ENCODE data around the gene THAP2. TPM values are rescaled to one million over a fixed set of nuclear protein-coding genes. Genes with fewer than 3 reads are reported as not detected.

Gene THAP2
- polyA plus RNA-seq, 2 of the 4 experiments (the other 2 are of a cell fraction), result 3.6 to 8.5 TPM

DNA sequence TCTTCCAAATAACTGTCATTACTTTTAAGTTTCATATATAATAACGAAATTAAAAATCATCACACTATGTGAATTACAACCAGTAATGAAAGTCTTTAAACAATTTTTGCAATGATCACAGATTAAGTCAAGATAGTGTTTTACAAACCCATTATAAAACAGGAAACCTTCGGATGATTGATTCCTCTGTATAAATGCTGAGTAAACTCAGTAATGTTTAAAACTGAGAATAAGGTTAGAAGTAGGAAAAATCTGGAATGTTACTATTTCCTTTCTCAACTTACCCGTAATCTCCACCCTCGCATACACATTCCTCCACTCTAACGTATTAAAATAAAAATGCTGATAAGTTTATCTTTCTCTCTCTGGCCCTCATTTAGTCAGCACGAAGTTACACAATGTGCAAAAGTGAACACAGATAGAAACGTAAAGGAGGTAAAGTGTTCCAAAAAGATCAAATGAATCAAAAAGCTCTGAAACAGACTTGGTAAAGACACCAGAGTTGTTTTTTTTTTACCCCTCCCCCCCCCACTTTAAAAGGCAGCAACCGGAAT lies 2.0 kb upstream of the THAP2 start:
- ATAC-seq (no peak), FAIRE-seq (no peak), DNase-seq (ENCODE audit: low read depth in 1 of 2, low spot score in 1 of 2) (no peak)
- CTCF ChIA-PET, result interaction anchor here (2.5 to 2.9 kb wide), 2 partner anchors 24 to 85 kb away, joined by 9 to 23 read pairs; partner anchors contain the start of gene TMEM19
- H3K4me1 ChIP-seq, result peaks cover 18% of the 10 kb centered on the region; the same call in 2 of the 3 replicates
- peak overlapping the region; percentile 69 for H3K4me3 ChIP-seq
- H3K9me3 ChIP-seq, result no peaks in the 10 kb centered on the region
- TF ChIP-seq GATA3 (IDR thresholded peaks at IDR 0.05; ENCODE audit: borderline replicate concordance), result no peak
- TF ChIP-seq ZFP36 (IDR thresholded peaks at IDR 0.05; ENCODE audit: borderline replicate concordance, partially characterized antibody), result no peak
- no peak for TF ChIP-seq MAFK (IDR thresholded peaks at IDR 0.05; ENCODE audit: partially characterized antibody)
- TF ChIP-seq, protein P1, sequence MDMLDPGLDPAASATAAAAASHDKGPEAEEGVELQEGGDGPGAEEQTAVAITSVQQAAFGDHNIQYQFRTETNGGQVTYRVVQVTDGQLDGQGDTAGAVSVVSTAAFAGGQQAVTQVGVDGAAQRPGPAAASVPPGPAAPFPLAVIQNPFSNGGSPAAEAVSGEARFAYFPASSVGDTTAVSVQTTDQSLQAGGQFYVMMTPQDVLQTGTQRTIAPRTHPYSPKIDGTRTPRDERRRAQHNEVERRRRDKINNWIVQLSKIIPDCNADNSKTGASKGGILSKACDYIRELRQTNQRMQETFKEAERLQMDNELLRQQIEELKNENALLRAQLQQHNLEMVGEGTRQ (IDR thresholded peaks at IDR 0.05), result no peak
- 15% methylated on average over 8 of the region's 8 CpGs for WGBS (ENCODE audit: missing lambda C conversion rate)
- POLR2A ChIA-PET, result interaction anchor here (2.6 to 2.8 kb wide), 2 partner anchors 23 to 93 kb away, joined by 14 to 87 read pairs; partner anchors contain the start of genes RAB21 and TMEM19
- H3K4me2 ChIP-seq, result peak overlapping the region; percentile 92
- peak overlapping the region; percentile 49 to 84; a peak in 3 of 6 replicates for H3K27ac ChIP-seq

DNA sequence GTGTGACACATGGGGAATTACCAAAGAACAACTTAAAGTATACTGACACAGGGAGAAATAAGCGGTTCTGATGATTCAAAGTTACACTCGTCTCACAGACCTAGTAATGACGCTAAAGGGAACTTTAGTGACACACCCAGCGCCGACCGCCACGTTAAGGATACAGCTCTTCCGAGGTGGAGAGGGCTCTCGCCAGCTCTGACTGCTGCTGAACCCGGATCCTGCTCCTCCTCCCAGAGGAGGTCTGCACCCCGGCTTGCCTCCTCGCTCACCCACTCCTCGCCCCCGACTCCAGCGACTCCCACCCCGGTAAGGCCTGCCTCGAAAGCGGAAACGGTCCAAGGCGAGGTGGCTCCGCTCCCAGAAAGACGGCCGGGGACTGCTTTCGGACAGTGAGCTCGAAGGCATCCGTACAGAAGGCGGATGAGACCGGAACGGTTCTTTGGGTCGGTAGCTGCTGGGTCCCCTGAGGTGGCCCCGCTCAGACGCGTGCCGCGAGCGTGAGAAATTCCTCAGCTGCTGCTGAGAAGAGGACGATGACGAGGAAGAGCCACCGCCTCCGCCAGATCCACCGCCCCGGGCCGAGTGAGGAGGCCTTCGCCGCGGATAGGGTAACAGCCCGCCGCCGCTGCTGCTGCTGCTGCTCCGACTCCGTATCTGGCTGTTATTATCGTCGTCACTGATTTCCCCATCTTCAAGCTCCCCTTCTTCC lies 1.1 kb upstream of the THAP2 start:
- H3K4me2 ChIP-seq, result peak overlapping the region; percentile 92
- H3K4me3 ChIP-seq, result peak overlapping the region; percentile 69
- CTCF ChIA-PET, result interaction anchor here (1.0 to 2.9 kb wide), 10 partner anchors 16 to 247 kb away, joined by 3 to 23 read pairs (median 4); partner anchors contain the start of genes RAB21 and TMEM19
- peaks cover 18% of the 10 kb centered on the region; the same call in 2 of the 3 replicates for H3K4me1 ChIP-seq
- POLR2A ChIA-PET, result interaction anchor here (0.8 to 2.8 kb wide), 9 partner anchors 8 to 92 kb away, joined by 3 to 87 read pairs (median 10); partner anchors contain the start of genes RAB21 and TMEM19
- TF ChIP-seq, protein P2, sequence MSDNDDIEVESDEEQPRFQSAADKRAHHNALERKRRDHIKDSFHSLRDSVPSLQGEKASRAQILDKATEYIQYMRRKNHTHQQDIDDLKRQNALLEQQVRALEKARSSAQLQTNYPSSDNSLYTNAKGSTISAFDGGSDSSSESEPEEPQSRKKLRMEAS (IDR thresholded peaks at IDR 0.05), result peak; percentile 22; the same call in 1 of the 2 replicates
- TF ChIP-seq, protein P1 (IDR thresholded peaks at IDR 0.05), result no peak
- H3K9me3 ChIP-seq, result no peaks in the 10 kb centered on the region
- WGBS (ENCODE audit: missing lambda C conversion rate), result 1% methylated on average over 25 of the region's 53 CpGs
- FAIRE-seq (no peak), DNase-seq (ENCODE audit: low read depth in 1 of 2, low spot score in 1 of 2) (peak; percentile 43 to 58), ATAC-seq (peak; percentile 51 to 55)
- H3K27ac ChIP-seq, result peak overlapping the region; percentile 84 to 92

DNA sequence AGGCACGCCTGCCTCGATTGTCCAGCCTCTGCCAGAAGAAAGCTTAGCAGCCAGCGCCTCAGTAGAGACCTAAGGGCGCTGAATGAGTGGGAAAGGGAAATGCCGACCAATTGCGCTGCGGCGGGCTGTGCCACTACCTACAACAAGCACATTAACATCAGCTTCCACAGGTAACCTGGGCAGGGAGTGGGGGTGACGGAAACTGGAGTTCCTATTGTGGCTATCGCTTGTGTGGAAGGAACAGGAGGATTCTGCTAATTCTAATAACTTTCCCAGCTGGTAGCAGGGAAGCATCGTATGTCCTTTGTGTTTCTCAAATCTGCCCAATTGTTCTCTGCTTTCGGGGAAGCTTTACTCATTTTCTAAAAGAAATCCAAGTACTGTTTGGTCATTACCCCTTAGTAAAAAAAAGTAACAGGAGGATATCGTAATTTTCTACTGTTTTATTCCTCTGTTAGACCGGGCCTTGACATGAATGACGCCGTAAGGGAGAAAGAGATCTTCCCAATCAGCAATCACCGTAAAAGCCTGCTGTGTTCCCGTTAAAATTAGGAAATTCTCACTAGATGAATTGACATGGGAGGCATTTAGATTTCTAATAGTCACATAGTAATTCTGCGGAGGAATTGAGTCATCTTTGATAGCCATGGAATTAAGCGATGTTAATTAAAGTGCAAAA lies 449 bp downstream of the THAP2 start:
- no peaks in the 10 kb centered on the region for H3K9me3 ChIP-seq
- DNase-seq (ENCODE audit: low read depth in 1 of 2, low spot score in 1 of 2), result peak in 1 of 2 experiments; percentile 10
- H3K4me2 ChIP-seq, result peak overlapping the region; percentile 80
- ChIA-PET CTCF (interaction anchor here (0.7 to 2.9 kb wide), 9 partner anchors 21 to 272 kb away, joined by 3 to 23 read pairs (median 4); partner anchors contain the start of genes RAB21 and TMEM19), POLR2A (interaction anchor here (0.6 to 2.8 kb wide), 10 partner anchors 11 to 92 kb away, joined by 3 to 87 read pairs (median 8); partner anchors contain the start of genes RAB21 and TMEM19)
- H3K4me3 ChIP-seq, result peak overlapping the region; percentile 69
- ATAC-seq, result peak; percentile 30 to 35
- no peak for TF ChIP-seq ZFP36 (IDR thresholded peaks at IDR 0.05; ENCODE audit: borderline replicate concordance, partially characterized antibody)
- TF ChIP-seq HEYL (CRISPR knock-in tag; IDR thresholded peaks at IDR 0.05), result no peak
- TF ChIP-seq ZSCAN20 (CRISPR knock-in tag; IDR thresholded peaks at IDR 0.05), result no peak
- TF ChIP-seq, protein P1 (IDR thresholded peaks at IDR 0.05), result no peak
- peak; percentile 69 for TF ChIP-seq POLR2A (IDR thresholded peaks at IDR 0.05; ENCODE audit: low read length)
- H3K4me1 ChIP-seq, result peaks cover 18% of the 10 kb centered on the region; the same call in 2 of the 3 replicates
- no peak for FAIRE-seq
- peak overlapping the region; percentile 84 to 92 for H3K27ac ChIP-seq
- WGBS (ENCODE audit: missing lambda C conversion rate), result 4% methylated on average over 20 of the region's 20 CpGs

DNA sequence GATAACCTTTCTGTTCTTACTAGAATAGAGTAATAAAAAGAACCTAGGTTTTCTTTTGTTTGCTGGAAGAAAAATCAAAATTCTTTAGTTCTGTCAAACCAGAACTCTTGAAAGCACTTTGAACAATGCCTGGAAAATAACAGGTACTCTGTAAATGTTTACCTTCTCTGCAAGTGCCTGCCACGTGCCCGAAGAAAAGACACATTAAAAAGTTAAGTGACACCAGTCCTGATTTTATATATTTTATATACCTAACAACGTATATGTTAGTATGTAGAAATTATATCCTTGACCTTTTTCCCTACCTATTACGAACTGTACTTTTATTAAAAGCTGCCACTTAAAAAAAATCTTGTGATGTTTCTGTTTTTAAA lies 976 bp downstream of the THAP2 start:
- H3K4me3 ChIP-seq, result peak overlapping the region; percentile 69
- ChIA-PET POLR2A (interaction anchor here (2.8 kb wide), 1 partner anchor 20 kb away, joined by 87 read pairs; the partner anchor contains the start of gene TMEM19), CTCF (interaction anchor here (2.9 kb wide), 1 partner anchor 21 kb away, joined by 23 read pairs; the partner anchor contains the start of gene TMEM19)
- peaks cover 18% of the 10 kb centered on the region; the same call in 2 of the 3 replicates for H3K4me1 ChIP-seq
- FAIRE-seq (no peak), ATAC-seq (no peak), DNase-seq (ENCODE audit: low read depth in 1 of 2, low spot score in 1 of 2) (no peak)
- no peak for TF ChIP-seq JUNB (IDR thresholded peaks at IDR 0.05)
- TF ChIP-seq, protein P3, sequence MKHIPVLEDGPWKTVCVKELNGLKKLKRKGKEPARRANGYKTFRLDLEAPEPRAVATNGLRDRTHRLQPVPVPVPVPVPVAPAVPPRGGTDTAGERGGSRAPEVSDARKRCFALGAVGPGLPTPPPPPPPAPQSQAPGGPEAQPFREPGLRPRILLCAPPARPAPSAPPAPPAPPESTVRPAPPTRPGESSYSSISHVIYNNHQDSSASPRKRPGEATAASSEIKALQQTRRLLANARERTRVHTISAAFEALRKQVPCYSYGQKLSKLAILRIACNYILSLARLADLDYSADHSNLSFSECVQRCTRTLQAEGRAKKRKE (CRISPR knock-in tag; IDR thresholded peaks at IDR 0.05; ENCODE audit: low read depth), result no peak
- H3K9me3 ChIP-seq, result no peaks in the 10 kb centered on the region
- H3K4me2 ChIP-seq, result peak overlapping the region; percentile 80
- peak overlapping the region; percentile 84 to 92 for H3K27ac ChIP-seq
- 9% methylated on average over 4 of the region's 4 CpGs for WGBS (ENCODE audit: missing lambda C conversion rate)
